OCI-LY7 (cell line): ENCODE results near the gene KRTAP9-2. TPM values are rescaled to one million over a fixed set of nuclear protein-coding genes. Genes with fewer than 3 reads are reported as not detected.
"Not testable (repeated sequence)": the region's sequence is repeated elsewhere in the genome, so short reads cannot be mapped to it uniquely, and the experiment has no call there.

Experiments used
- BruUV-seq: library from RNA; stranded (reverse); fragments of 400-500 nt; replicated peaks from 2 replicates; lab custom pipeline; 2021; lab: Mats Ljungman, UMichigan
- CTCF ChIA-PET: fragments of 300-600 bp; sonication (Branson Sonifier 250); formaldehyde crosslinking; loops from one replicate; lab custom pipeline; 2022; ENCODE audit warnings: antibody characterized with exemption; ENCODE audit not compliant: unreplicated experiment; lab: Charles Lee
- POLR2A ChIA-PET: fragments of 300-600 bp; sonication (Branson Sonifier 250); formaldehyde crosslinking; loops from one replicate; lab custom pipeline; 2022; ENCODE audit warnings: antibody characterized with exemption; lab: Charles Lee
- DNase-seq: peaks from one replicate; pipeline ENCODE4 v3.0.0-alpha.2; 2015; ENCODE audit warnings: low spot score
- H2AFZ ChIP-seq: fragments of 200-600 bp; sonication (generic), shearing (Covaris generic); 2 replicates; pipeline ENCODE4 v1.6.1; 2014; ENCODE audit warnings: mild to moderate bottlenecking, antibody characterized with exemption, low read length, moderate library complexity
- H3K27ac ChIP-seq: fragments of 200-600 bp; sonication (generic); 2 replicates; pipeline ENCODE4 v1.5.1; 2014; ENCODE audit warnings: mixed run types, low read depth, mild to moderate bottlenecking, moderate library complexity, low read length, inconsistent platforms; ENCODE audit not compliant: poor library complexity, severe bottlenecking
- H3K36me3 ChIP-seq: fragments of 200-600 bp; sonication (generic); 2 replicates; pipeline ENCODE4 v1.6.1; 2014; ENCODE audit warnings: mild to moderate bottlenecking, antibody characterized with exemption, low read length, moderate library complexity, mixed read lengths; ENCODE audit not compliant: insufficient read depth
- H3K4me1 ChIP-seq: fragments of 200-600 bp; sonication (generic); 2 replicates; pipeline ENCODE4 v1.5.1; 2014; ENCODE audit warnings: mild to moderate bottlenecking, low read length; ENCODE audit not compliant: insufficient read depth, poor library complexity, severe bottlenecking
- H3K4me2 ChIP-seq: fragments of 200-600 bp; sonication (generic); 2 replicates; pipeline ENCODE4 v1.6.1; 2014; ENCODE audit warnings: mild to moderate bottlenecking, low read length
- H3K4me3 ChIP-seq: fragments of 200-600 bp; sonication (generic); 2 replicates; pipeline ENCODE4 v1.5.1; 2014; ENCODE audit warnings: mild to moderate bottlenecking, low read depth, low read length; ENCODE audit not compliant: poor library complexity, severe bottlenecking
- H3K79me2 ChIP-seq: fragments of 200-600 bp; sonication (generic); 2 replicates; pipeline ENCODE4 v1.6.1; 2016; ENCODE audit warnings: low read depth, mild to moderate bottlenecking, low read length, moderate library complexity, mixed read lengths; ENCODE audit not compliant: insufficient read depth
- H3K9me2 ChIP-seq: fragments of 200-600 bp; sonication (generic); 2 replicates; pipeline ENCODE4 v1.6.1; 2016; ENCODE audit warnings: mild to moderate bottlenecking, low read length, mixed read lengths; ENCODE audit not compliant: insufficient read depth
- H3K9me3 ChIP-seq: fragments of 200-600 bp; sonication (generic); 2 replicates; pipeline ENCODE4 v1.6.1; 2014; ENCODE audit warnings: mild to moderate bottlenecking, mixed run types, low read length, mixed read lengths
- H4K20me1 ChIP-seq: fragments of 200-600 bp; sonication (generic); 2 replicates; pipeline ENCODE4 v1.6.1; 2014; ENCODE audit warnings: mild to moderate bottlenecking, antibody characterized with exemption, low read length, moderate library complexity, mixed read lengths; ENCODE audit not compliant: insufficient read depth
- EZH2phosphoT487 ChIP-seq: fragments of 200-600 bp; sonication (generic); IDR thresholded peaks from 2 replicates; pipeline ENCODE4 v1.6.1; 2018; ENCODE audit warnings: low read depth, borderline replicate concordance, mild to moderate bottlenecking, mixed run types, antibody characterized with exemption, low read length, moderate library complexity, mixed read lengths
- intact Hi-C: fragments of 100-400 bp; cut with micrococcal nuclease; formaldehyde crosslinking; loops from one replicate; pipeline ENCODE4 v1.10.0; 2022; ENCODE audit not compliant: unreplicated experiment
- total RNA-seq, 2 experiments: library from RNA; depleted of rRNA in 1 of 2; stranded (reverse); fragments of >200 nt in 1 of 2; shearing (Covaris generic) in 1 of 2; gene quantifications; 2 replicates each; pipeline ENCODE4 v1.2.3, GENCODE V29; 2014 to 2022
- TF ChIP-seq, protein P1 (sequence below): fragments of 200-600 bp; sonication (generic); conservative IDR thresholded peaks from 2 replicates; pipeline ENCODE4 v1.5.1; 2014; ENCODE audit warnings: mild to moderate bottlenecking, antibody characterized with exemption, low read length, moderate library complexity, mixed read lengths

The KRTAP9-2 gene
- total RNA-seq, 2 experiments from 2014 or later = not detected

DNA sequence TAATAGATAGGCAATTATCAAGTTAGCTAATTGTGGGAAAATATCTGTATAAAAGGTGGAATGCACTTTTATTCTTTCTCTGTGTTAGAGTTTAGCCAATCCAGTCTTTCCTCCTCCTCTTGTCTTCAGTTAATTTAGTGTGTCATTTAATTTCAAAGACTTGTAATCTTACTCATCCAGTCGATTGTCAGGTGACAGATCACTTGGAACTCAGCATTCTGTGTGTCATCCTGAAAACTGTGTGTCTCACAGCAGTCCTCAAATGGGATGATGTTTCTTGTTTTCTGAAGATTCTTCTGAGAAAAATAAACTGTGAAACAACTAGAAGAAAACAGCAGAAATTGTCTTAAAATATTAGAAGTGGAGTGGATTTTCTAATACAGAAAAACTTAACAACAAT, 41.4 kb upstream of the KRTAP9-2 start:
- POLR2A ChIA-PET = no interaction called here
- no peaks in the 10 kb centered on the region for H3K4me1 ChIP-seq
- no peak overlapping the region for H3K4me2 ChIP-seq
- no peak overlapping the region for H2AFZ ChIP-seq
- no peak overlapping the region for H3K27ac ChIP-seq
- TF ChIP-seq EZH2phosphoT487 = no peak
- TF ChIP-seq, protein P1, sequence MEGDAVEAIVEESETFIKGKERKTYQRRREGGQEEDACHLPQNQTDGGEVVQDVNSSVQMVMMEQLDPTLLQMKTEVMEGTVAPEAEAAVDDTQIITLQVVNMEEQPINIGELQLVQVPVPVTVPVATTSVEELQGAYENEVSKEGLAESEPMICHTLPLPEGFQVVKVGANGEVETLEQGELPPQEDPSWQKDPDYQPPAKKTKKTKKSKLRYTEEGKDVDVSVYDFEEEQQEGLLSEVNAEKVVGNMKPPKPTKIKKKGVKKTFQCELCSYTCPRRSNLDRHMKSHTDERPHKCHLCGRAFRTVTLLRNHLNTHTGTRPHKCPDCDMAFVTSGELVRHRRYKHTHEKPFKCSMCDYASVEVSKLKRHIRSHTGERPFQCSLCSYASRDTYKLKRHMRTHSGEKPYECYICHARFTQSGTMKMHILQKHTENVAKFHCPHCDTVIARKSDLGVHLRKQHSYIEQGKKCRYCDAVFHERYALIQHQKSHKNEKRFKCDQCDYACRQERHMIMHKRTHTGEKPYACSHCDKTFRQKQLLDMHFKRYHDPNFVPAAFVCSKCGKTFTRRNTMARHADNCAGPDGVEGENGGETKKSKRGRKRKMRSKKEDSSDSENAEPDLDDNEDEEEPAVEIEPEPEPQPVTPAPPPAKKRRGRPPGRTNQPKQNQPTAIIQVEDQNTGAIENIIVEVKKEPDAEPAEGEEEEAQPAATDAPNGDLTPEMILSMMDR = no peak
- no TSS peak for BruUV-seq
- no peaks in the 10 kb centered on the region for H3K36me3 ChIP-seq
- H3K9me2 ChIP-seq = no peaks in the 10 kb centered on the region
- no peaks in the 10 kb centered on the region for H4K20me1 ChIP-seq
- no peaks in the 10 kb centered on the region for H3K9me3 ChIP-seq
- intact Hi-C loops = no loop called here
- no peak for DNase-seq
- CTCF ChIA-PET = no interaction called here
- H3K4me3 ChIP-seq = no peak overlapping the region
- H3K79me2 ChIP-seq = no peaks in the 10 kb centered on the region

DNA sequence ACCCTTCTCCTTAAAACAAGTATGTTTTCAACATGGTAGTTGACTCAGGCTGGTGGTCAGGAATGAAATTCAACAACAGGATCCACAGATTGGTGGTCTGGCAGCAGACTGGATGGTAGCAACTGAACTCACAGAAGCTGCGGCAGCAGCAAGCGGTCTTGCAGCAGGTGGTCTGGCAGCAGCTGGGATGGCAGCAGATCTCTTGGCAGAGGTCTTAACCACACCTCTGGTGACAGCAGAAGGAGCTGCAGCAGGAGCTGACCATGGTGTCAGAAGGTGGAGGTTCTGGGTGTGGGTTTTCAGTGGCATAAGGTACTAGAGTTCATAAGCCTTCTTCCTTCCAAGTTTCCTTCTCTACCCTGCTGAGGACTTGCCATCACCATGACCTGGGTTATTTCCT, 39.6 kb upstream of the KRTAP9-2 start:
- Histone ChIP-seq H3K4me1 (no peaks in the 10 kb centered on the region), H3K4me2 (no peak overlapping the region), H3K9me3 (no peaks in the 10 kb centered on the region), H2AFZ (no peak overlapping the region), H3K36me3 (no peaks in the 10 kb centered on the region), H3K27ac (no peak overlapping the region), H4K20me1 (no peaks in the 10 kb centered on the region), H3K4me3 (no peak overlapping the region), H3K9me2 (no peaks in the 10 kb centered on the region), H3K79me2 (no peaks in the 10 kb centered on the region)
- CTCF ChIA-PET = no interaction called here
- no TSS peak for BruUV-seq
- no peak for TF ChIP-seq EZH2phosphoT487
- TF ChIP-seq, protein P1 = no peak
- POLR2A ChIA-PET = no interaction called here
- no peak for DNase-seq
- intact Hi-C loops = no loop called here

DNA sequence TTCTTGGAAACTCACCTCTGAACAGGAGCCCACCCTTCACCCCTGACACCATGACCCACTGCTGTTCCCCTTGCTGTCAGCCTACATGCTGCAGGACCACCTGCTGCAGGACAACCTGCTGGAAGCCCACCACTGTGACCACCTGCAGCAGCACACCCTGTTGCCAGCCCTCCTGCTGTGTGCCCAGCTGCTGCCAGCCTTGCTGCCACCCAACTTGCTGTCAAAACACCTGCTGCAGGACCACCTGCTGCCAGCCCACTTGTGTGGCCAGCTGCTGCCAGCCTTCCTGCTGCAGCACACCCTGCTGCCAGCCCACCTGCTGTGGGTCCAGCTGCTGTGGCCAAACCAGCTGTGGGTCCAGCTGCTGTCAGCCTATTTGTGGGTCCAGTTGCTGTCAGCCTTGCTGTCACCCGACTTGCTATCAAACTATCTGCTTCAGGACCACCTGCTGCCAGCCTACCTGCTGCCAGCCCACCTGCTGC, 36.6 kb upstream of the KRTAP9-2 start, which contains the start of gene KRTAP9-1:
Gene KRTAP9-1, plus strand, starts transcription at position 51 of the 482 bp plus-strand sequence. Its CDS starts 0 bp downstream, at position 51.
- H2AFZ ChIP-seq, H3K9me3 ChIP-seq, intact Hi-C loops, H3K4me2 ChIP-seq, H3K9me2 ChIP-seq, CTCF ChIA-PET, DNase-seq, POLR2A ChIA-PET, H4K20me1 ChIP-seq, H3K36me3 ChIP-seq, BruUV-seq, H3K79me2 ChIP-seq, H3K4me1 ChIP-seq, H3K27ac ChIP-seq, H3K4me3 ChIP-seq: not testable (repeated sequence)
